GM12878 (cell line): ENCODE results near the gene CDKN1B. TPM values are rescaled to one million over a fixed set of nuclear protein-coding genes. Genes with fewer than 3 reads are reported as not detected.

Experiments used
- ATAC-seq: fragments of 200-7000 bp; cut with Tn5 transposase; 3 replicates; pipeline ENCODE4 v1.9.1; 2020; ENCODE audit warnings: mild to moderate bottlenecking, moderate library complexity
- BruUV-seq: library from RNA; stranded (reverse); fragments of 400-500 nt; replicated peaks from 2 replicates; lab custom pipeline; 2021; lab: Mats Ljungman, UMichigan
- CTCF ChIA-PET: fragments of 300-600 bp; sonication (Branson Sonifier 250); formaldehyde crosslinking; extraction: SDS; loops from one replicate; lab custom pipeline; 2021; ENCODE audit warnings: inconsistent platforms; lab: Yijun Ruan, JAX
- POLR2A ChIA-PET: fragments of 350-600 bp; formaldehyde crosslinking; extraction: SDS; loops from one replicate; lab custom pipeline; 2021; ENCODE audit warnings: inconsistent platforms; lab: Charles Lee
- RAD21 ChIA-PET: fragments of 300-600 bp; sonication (Branson Sonifier 250); formaldehyde crosslinking; loops from one replicate; lab custom pipeline; 2023; ENCODE audit warnings: antibody characterized with exemption; ENCODE audit not compliant: unreplicated experiment; lab: Charles Lee
- SMC1A ChIA-PET: fragments of 300-600 bp; sonication (Branson Sonifier 250); formaldehyde crosslinking; loops from one replicate; lab custom pipeline; 2023; ENCODE audit not compliant: unreplicated experiment, uncharacterized antibody; lab: Charles Lee
- DNase-seq: peaks from one replicate; pipeline ENCODE4 v3.0.0-alpha.2; 2011; ENCODE audit warnings: low read depth, low spot score
- FAIRE-seq: peaks from 3 replicates; lab custom pipeline; 2011; peaks lifted over from hg19 to GRCh38; lab: Jason Lieb, UNC
- H2AFZ ChIP-seq: 2 replicates; pipeline ENCODE4 v1.6.0; 2011; ENCODE audit warnings: low read depth, low read length, control low read depth; ENCODE audit not compliant: control insufficient read depth
- H3K27ac ChIP-seq: 2 replicates; pipeline ENCODE4 v1.5.1; 2011; ENCODE audit warnings: control low read depth; ENCODE audit not compliant: control insufficient read depth, insufficient read depth
- H3K27me3 ChIP-seq, 2 experiments: replicated peaks in 1 of 2; 2 replicates each; pipeline versions ENCODE4 v1.6.0 to v1.6.1; 2011; ENCODE audit warnings: low read length in 1 of 2; ENCODE audit not compliant: control insufficient read depth in 2 of 2, insufficient read depth in 2 of 2
- H3K36me3 ChIP-seq, 2 experiments: 2 replicates each; pipeline ENCODE4 v1.5.1; 2011; ENCODE audit warnings: low read length in 1 of 2; ENCODE audit not compliant: control insufficient read depth in 2 of 2, insufficient read depth in 2 of 2
- H3K4me1 ChIP-seq: 2 replicates; pipeline ENCODE4 v1.6.1; 2011; ENCODE audit warnings: mild to moderate bottlenecking, low read length, moderate library complexity, mixed read lengths; ENCODE audit not compliant: control insufficient read depth, insufficient read depth
- H3K4me2 ChIP-seq: 2 replicates; pipeline ENCODE4 v1.6.0; 2011; ENCODE audit warnings: control low read depth; ENCODE audit not compliant: control insufficient read depth, insufficient read depth
- H3K4me3 ChIP-seq: fragments of 200-600 bp; sonication (generic); 2 replicates; pipeline ENCODE4 v1.5.1; 2016
- H3K79me2 ChIP-seq: 2 replicates; pipeline ENCODE4 v1.6.0; 2011; ENCODE audit warnings: low read length; ENCODE audit not compliant: control insufficient read depth, insufficient read depth
- H3K9ac ChIP-seq: 2 replicates; pipeline ENCODE4 v1.8.0; 2011; ENCODE audit warnings: low read length, control low read depth, mixed read lengths; ENCODE audit not compliant: control insufficient read depth, insufficient read depth
- H3K9me3 ChIP-seq: replicated peaks from 3 replicates; pipeline ENCODE4 v1.5.1; 2011; ENCODE audit warnings: mild to moderate bottlenecking, low read length; ENCODE audit not compliant: control insufficient read depth, insufficient read depth
- H4K20me1 ChIP-seq: 2 replicates; pipeline ENCODE4 v1.6.0; 2011; ENCODE audit not compliant: control insufficient read depth, insufficient read depth
- EED ChIP-seq: sonication (generic); IDR thresholded peaks from 2 replicates; pipeline ENCODE4 v1.6.1; 2016; ENCODE audit warnings: antibody characterized with exemption, low read depth
- FOS ChIP-seq: IDR thresholded peaks from 3 replicates; pipeline ENCODE4 v1.6.1; 2011; ENCODE audit warnings: borderline replicate concordance; ENCODE audit not compliant: insufficient read length; ENCODE audit errors: extremely low read depth
- NRF1 ChIP-seq: conservative IDR thresholded peaks from 2 replicates; pipeline ENCODE4 v1.6.1; 2011; ENCODE audit warnings: mild to moderate bottlenecking, low read depth, low read length, improper control_type of control experiment
- SMARCA5 ChIP-seq: fragments of 450-650 bp; IDR thresholded peaks from 2 replicates; pipeline ENCODE4 v1.6.1; 2017; ENCODE audit warnings: mild to moderate bottlenecking
- WGBS: methylation state at CpG from one replicate; pipeline ENCODE4 v1.1.6; 2016; ENCODE audit warnings: low lambda C conversion rate; ENCODE audit not compliant: insufficient replicate concordance, insufficient coverage; ENCODE audit errors: missing lambda C conversion rate; 5-methylcytosine and 5-hydroxymethylcytosine counted together
- in situ Hi-C: fragments of 300-500 bp; cut with MboI; formaldehyde crosslinking; loops from 9 replicates; pipeline ENCODE4 v1.14.3; 2018; ENCODE audit warnings: mixed read lengths
- intact Hi-C: fragments of 100-400 bp; cut with micrococcal nuclease; formaldehyde crosslinking; loops from one replicate; pipeline ENCODE4 v1.14.2; 2022; ENCODE audit not compliant: unreplicated experiment
- polyA plus RNA-seq, 11 experiments: library from polyadenylated mRNA; depleted of rRNA in 4 of 11; unstranded in 6 of 11; stranded (reverse) in 5 of 11; fragments of >200 nt; fragmentation: Nextera tagmentation in 4 of 11; fragmentation: Illumina TruSeq in 1 of 11; extraction: Ambion mirVana in 4 of 11; extraction: Trizol in 1 of 11; gene quantifications; 1 replicate in 1 of 11; 2 replicates in 10 of 11; pipeline versions ENCODE4 v1.2.1 to v1.2.3, GENCODE V29; 2011 to 2016; ENCODE audit warnings: inconsistent platforms in 2 of 11, missing spikeins in 2 of 11, low read depth in 1 of 11
- total RNA-seq, 4 experiments: library from RNA; depleted of rRNA in 3 of 4; stranded (reverse); fragments of >200 nt in 3 of 4; fragmentation: Illumina TruSeq in 1 of 4; extraction: Trizol in 1 of 4; gene quantifications; 2 replicates each; pipeline versions ENCODE4 v1.2.1 to v1.2.3, GENCODE V29; 2013 to 2021
- TF ChIP-seq, protein P1 (sequence below): IDR thresholded peaks from 2 replicates; pipeline ENCODE4 v1.6.1; 2011; ENCODE audit warnings: low read depth, mild to moderate bottlenecking, low read length, moderate library complexity, borderline replicate concordance; ENCODE audit errors: extremely low read depth

Gene CDKN1B
- total and polyA plus RNA-seq, 10 of the 15 experiments (the other 5 are each of a cell fraction or from before 2014, with no cell fraction given), result 4.2 to 39.1 (median 23.1) TPM

- ATAC-seq, result no peak
- H3K27ac ChIP-seq, result peak overlapping the region; percentile 97
- ChIA-PET SMC1A (interaction anchor here (0.9 to 3.3 kb wide), 9 partner anchors 14 to 364 kb away, joined by 3 to 26 read pairs (median 3); partner anchors contain the start of gene GPR19), RAD21 (interaction anchor here (0.9 to 6.7 kb wide), 11 partner anchors 7 to 364 kb away, joined by 3 to 81 read pairs (median 4); partner anchors contain the start of gene CDKN1B), CTCF (interaction anchor here (0.9 to 3.4 kb wide), 5 partner anchors 11 to 364 kb away, joined by 3 to 33 read pairs (median 4); no protein-coding TSS in a partner anchor), POLR2A (interaction anchor here (0.5 to 7.0 kb wide), 12 partner anchors 6 to 1163 kb away, joined by 3 to 93 read pairs (median 4); partner anchors contain the start of genes BORCS5 and CDKN1B)
- H4K20me1 ChIP-seq, result no peaks in the 10 kb centered on the region
- peaks cover 89% of the 10 kb centered on the region for H3K79me2 ChIP-seq
- 28% methylated on average over 2 of the region's 2 CpGs for whole genome bisulfite sequencing
- peak overlapping the region; percentile 97 for H3K4me3 ChIP-seq
- H3K9ac ChIP-seq, result peak overlapping the region; percentile 97
- H3K27me3 ChIP-seq, result no peaks in the 10 kb centered on the region
- intact Hi-C loops (loop anchor here (5.0 to 10.0 kb wide), 3 partner anchors 1067 to 1673 kb away; no protein-coding TSS in a partner anchor), in situ Hi-C loops (no loop called here)
- no TSS peak for BruUV-seq
- H3K36me3 ChIP-seq, result peaks cover 0 to 6% of the 10 kb centered on the region in 2 experiments; a peak in 1 of 4 replicates
- DNase-seq, result no peak
- no peak for FAIRE-seq
- no peak overlapping the region for H2AFZ ChIP-seq
- no peaks in the 10 kb centered on the region for H3K9me3 ChIP-seq
- peak overlapping the region; percentile 95 for H3K4me2 ChIP-seq
- TF ChIP-seq FOS (no peak), EED (no peak), NRF1 (no peak), SMARCA5 (0 out of 2 replicates have a peak, but pooled peaks have one; percentile 82)
- TF ChIP-seq, protein P1, sequence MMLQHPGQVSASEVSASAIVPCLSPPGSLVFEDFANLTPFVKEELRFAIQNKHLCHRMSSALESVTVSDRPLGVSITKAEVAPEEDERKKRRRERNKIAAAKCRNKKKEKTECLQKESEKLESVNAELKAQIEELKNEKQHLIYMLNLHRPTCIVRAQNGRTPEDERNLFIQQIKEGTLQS, result no peak
- H3K4me1 ChIP-seq, result peaks cover 5% of the 10 kb centered on the region; the same call in 1 of the 2 replicates
These were observed 4.8 kb downstream of the CDKN1B start for GRCh38 chr12:12721814-12722434.
